Vagina (tissue), 2 donors: ENCODE results near the gene WDR6.

ENCODE experiments used
- POLR2A ChIP-seq, 2 donors: fragments of 450-650 bp; IDR thresholded peaks; one replicate each; pipeline ENCODE4 v1.6.1; 2017; ENCODE audit warnings: antibody characterized with exemption in 2 of 2, mild to moderate bottlenecking in 2 of 2, moderate library complexity in 2 of 2
- TF ChIP-seq, protein P1 (sequence below), 3 experiments: fragments of 450-650 bp in 2 of 3; fragments of 200-600 bp in 1 of 3; sonication (generic) in 1 of 3; IDR thresholded peaks; one replicate each; pipeline ENCODE4 v1.5.1; 2017 to 2019; ENCODE audit warnings: antibody characterized with exemption in 3 of 3, mild to moderate bottlenecking in 2 of 3, moderate library complexity in 2 of 3

- TF ChIP-seq, protein P1, sequence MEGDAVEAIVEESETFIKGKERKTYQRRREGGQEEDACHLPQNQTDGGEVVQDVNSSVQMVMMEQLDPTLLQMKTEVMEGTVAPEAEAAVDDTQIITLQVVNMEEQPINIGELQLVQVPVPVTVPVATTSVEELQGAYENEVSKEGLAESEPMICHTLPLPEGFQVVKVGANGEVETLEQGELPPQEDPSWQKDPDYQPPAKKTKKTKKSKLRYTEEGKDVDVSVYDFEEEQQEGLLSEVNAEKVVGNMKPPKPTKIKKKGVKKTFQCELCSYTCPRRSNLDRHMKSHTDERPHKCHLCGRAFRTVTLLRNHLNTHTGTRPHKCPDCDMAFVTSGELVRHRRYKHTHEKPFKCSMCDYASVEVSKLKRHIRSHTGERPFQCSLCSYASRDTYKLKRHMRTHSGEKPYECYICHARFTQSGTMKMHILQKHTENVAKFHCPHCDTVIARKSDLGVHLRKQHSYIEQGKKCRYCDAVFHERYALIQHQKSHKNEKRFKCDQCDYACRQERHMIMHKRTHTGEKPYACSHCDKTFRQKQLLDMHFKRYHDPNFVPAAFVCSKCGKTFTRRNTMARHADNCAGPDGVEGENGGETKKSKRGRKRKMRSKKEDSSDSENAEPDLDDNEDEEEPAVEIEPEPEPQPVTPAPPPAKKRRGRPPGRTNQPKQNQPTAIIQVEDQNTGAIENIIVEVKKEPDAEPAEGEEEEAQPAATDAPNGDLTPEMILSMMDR (IDR thresholded peaks at IDR 0.05) = no peak
- no peak for TF ChIP-seq POLR2A (IDR thresholded peaks at IDR 0.05)
These were observed 2.6 kb upstream of the WDR6 start for GRCh38 chr3:49004352-49005302.
